H7 (cell line): Measurements from ENCODE around the gene CDH23. TPM values are rescaled to one million over a fixed set of nuclear protein-coding genes. Genes with fewer than 3 reads are reported as not detected.

Experiments used
- DNase-seq: peaks from one replicate; pipeline ENCODE4 v3.0.0; 2012
- H3K27me3 ChIP-seq: 2 replicates; pipeline ENCODE4 v1.6.0; 2011; ENCODE audit warnings: mild to moderate bottlenecking, low read length; ENCODE audit not compliant: control insufficient read depth, insufficient read depth
- H3K36me3 ChIP-seq: replicated peaks from 2 replicates; pipeline ENCODE4 v1.5.1; 2011; ENCODE audit warnings: low read length; ENCODE audit not compliant: control insufficient read depth, insufficient read depth
- H3K4me3 ChIP-seq: 2 replicates; pipeline ENCODE4 v1.5.1; 2011; ENCODE audit warnings: low read depth, mild to moderate bottlenecking, control low read depth, low read length, moderate library complexity; ENCODE audit not compliant: insufficient read depth
- total RNA-seq: library from RNA; depleted of rRNA; stranded (reverse); fragments of >200 nt; shearing (Covaris generic); gene quantifications from 2 replicates; pipeline ENCODE4 v1.2.3, GENCODE V29; 2014

Gene CDH23
- total RNA-seq, 1 experiment from 2014 or later: 4.5 TPM

DNA sequence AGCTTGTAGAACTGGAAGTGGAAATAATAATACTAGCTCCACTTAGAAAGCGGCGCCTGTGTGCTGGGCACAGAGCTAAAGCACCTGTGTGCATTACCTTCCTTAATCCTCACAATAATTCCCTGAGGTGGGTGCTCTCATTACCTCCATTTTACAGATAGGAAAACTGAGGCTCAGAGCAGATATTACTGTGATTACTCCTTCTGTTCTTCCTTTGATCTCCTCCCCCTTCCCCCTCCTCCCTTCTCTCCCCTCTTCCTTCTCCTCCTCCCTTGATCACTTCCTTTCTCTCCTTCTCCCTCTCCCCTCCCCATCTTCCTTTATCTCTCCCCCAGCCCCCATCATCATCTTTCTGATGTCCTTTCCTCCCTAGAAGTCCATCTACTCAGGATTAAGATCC lies 267.9 kb downstream of the CDH23 start:
- DNase-seq: no peak
- H3K36me3 ChIP-seq: no peaks in the 10 kb centered on the region

DNA sequence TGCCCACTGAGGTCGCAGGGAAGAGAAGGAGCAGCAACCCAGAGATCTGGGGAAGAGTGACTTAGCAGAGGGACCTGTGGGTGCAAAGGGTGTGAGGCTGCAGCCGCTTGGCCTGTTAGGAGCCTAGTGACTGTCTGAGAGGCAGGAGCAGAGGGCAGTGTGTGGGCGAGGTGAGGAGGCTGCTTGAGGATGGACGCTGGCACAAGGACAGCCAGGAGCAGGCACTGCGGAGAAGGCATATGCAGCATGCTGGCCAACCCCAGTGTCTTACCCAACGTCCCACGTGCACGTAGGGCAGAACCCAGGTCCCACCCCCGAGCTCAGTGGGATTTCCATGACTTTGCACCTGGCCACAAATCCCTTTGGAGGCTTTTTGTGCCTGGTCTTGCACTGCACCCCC lies 268.7 kb downstream of the CDH23 start:
- no peak overlapping the region for H3K4me3 ChIP-seq
- no peak for DNase-seq
- no peaks in the 10 kb centered on the region for H3K27me3 ChIP-seq
- H3K36me3 ChIP-seq: no peaks in the 10 kb centered on the region

More for the DNA sequence above, 267.9 kb downstream of the CDH23 start:
- no peak overlapping the region for H3K4me3 ChIP-seq
- no peaks in the 10 kb centered on the region for H3K27me3 ChIP-seq

DNA sequence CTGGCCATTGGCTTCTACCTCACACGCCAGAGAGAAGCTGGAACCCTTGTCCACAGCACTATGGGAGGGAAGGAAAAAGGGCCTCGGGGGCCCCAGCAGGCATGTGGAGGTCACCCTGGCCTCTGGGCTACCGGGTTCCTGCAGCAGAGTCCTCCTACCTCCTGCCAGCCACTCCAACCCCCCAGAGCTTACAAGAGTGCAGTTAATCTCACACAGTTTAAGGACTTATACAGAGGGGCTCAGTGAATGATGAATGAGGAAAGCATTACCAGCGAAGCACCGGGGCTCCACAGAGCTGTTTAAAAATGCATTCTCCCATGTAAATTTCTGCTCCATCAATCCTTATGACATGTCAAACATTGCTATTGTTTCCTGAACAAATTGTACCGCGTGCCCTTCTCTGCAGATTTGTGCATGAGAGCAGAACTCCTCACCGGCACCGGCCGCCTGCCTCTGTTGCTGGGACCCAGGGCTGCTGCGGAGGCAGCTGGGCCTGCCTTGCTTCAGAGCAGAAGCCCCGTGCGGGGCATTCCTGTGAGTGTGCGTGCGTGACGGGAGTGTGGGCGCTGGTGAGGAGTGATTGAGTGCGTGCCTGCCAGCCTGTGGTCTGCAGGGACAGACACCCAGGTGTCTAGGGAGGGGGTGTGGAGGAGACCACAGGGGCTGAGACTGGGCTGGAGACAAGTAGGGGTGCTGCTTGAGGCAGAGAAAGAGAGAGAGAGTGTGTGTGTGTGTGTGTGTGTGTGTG lies 270.1 kb downstream of the CDH23 start:
- Histone ChIP-seq H3K27me3 (no peaks in the 10 kb centered on the region), H3K4me3 (no peak overlapping the region), H3K36me3 (no peaks in the 10 kb centered on the region)
- no peak for DNase-seq

DNA sequence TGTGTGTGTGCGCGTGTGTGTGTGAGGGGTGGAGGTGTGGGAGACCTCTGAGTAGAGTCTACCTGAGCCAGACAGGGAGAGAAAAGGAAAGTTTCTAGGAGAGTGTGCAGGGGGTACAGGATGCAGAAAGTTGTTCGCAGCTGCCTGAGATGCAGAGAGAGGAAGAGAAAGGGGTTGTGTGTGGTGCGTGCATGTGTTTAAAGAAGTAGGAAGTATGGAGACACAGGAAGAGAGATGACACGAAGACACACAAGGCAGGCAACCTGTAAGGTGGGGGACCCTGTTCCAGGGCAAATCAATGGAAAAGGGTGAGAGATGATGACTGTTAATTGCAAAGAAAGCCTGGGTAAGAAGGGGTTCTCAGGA lies 270.6 kb downstream of the CDH23 start:
- no peak for DNase-seq
- no peak overlapping the region for H3K4me3 ChIP-seq
- H3K27me3 ChIP-seq: no peaks in the 10 kb centered on the region
- no peaks in the 10 kb centered on the region for H3K36me3 ChIP-seq

DNA sequence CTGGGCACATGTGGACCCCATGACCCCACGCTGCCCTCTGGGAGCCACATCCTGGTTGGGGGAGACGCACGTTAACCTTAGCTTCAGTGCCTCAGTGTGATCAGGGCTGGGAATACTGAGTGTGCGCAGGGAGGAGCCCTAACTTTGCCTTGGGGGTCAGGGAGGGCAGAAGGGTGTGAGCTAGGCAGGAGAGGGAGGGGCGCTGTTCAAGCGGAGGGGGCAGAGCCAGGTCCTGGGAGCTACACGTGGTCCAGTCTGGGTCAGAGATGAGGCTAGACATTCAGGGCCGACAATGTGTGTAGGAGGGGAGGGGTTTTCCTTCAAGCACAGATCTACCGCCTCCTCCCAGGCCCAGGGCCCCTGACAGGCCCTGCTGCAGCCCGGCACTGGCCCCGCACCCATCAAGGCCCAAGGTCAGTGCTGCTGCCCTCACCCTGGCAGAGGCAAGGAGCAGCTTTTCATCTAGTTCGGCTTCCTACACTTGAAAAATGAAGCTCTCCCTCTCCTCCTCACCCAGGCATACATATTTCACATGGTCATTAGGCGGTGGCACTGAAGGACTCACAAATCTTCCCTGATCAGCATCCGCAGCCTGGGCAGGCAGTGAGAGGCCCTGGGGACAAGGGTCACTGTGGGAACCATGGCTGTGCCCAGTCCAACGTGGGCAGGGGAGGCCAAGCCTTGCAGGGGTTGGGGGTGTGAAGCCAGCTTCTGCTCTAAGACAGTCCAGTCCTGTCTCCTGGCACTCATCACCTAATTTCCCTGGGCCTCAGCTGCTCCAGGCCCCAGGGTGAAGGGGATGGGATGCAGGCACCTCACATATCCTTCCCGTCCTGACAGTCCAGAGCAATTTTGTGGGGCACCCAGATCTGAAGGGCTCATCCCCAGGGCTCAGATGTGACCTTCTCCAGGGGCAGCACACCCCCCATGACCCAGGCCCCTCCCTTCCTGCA lies 275.6 kb downstream of the CDH23 start:
- no peak for DNase-seq
- Histone ChIP-seq H3K36me3 (no peaks in the 10 kb centered on the region), H3K27me3 (no peaks in the 10 kb centered on the region), H3K4me3 (no peak overlapping the region)

DNA sequence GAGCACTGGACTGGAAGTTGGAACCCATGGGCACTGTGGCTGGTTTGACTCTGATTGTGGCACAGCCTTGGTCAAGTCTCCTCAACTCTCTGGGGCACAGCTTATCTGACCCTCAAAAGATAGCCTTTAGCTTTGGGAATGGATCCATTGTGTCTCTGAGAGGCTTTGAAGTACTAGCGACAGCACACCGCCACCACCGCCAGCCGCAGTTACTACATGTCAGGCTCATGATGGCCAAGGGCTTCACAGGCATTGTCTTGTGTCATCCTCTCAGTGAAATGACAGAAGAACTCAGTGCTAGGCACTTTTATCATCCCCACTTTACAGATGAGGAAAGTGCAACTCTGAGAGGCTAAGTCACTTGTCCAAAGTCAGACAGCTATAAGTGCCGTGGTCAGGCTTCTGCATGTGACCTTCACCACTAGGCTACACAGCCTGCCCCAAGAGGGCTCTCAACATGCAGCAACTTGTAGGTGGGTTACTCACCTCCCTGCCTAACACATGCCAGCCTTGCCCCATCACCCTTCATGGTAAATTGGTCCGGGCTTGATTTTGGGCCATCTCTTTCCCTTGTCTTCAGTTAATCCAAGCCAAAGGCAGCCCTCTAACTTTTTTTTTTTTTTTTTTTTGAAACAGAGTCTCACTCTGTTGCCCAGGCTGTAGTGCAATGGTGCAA lies 278.7 kb downstream of the CDH23 start:
- Histone ChIP-seq H3K36me3 (no peaks in the 10 kb centered on the region), H3K27me3 (no peaks in the 10 kb centered on the region), H3K4me3 (no peak overlapping the region)
- no peak for DNase-seq

DNA sequence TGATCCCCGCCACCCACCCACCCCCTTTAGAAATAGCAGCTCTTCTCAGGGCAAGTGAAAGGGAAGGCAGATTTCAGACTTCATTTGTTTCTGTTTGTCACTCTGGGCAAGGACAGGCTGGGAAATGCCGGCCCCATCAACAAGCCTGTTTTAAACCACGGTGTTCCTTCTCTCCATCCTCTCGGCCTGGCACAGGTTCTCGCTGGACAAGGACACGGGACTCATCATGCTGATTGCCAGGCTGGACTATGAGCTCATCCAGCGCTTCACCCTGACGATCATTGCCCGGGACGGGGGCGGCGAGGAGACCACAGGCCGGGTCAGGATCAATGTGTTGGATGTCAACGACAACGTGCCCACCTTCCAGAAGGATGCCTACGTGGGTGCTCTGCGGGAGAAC lies 280.5 kb downstream of the CDH23 start:
- DNase-seq: no peak
- no peak overlapping the region for H3K4me3 ChIP-seq
- no peaks in the 10 kb centered on the region for H3K27me3 ChIP-seq
- H3K36me3 ChIP-seq: no peaks in the 10 kb centered on the region

DNA sequence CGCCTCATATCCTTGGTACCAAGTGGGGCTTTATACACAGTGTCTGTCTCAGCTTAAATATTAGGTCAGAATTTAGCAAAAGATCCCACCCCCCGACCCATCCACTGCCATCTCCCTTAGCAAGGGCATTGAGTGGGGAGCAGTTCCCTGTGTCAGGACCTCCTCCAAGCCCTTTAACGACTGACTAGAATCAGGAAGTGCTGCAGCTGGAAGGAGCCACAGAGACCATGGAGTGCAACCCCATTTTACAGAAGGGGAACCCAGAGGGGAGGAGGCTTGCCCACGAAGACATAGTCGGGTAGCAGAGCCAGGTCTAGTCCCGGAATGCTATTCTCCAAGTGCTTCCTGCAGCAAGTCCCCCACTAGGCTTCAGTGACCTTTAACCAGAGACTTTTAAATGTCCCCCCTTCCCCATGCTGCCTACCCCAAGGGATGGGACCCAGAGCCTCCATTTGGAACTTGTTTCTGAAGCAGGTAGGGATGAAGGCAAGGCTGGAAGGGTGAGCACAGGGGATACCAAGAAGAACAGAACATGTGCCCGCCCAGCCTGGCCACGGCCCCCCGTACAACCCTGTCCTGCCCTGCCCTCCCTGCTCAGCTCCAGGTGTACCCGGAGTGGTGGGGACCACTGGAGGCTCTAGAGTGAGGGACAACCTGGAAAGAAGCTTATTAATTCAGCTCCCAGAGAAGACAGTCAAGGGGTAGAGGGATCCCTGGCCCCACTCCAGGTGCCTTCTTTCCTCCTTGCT lies 281.5 kb downstream of the CDH23 start:
- no peaks in the 10 kb centered on the region for H3K27me3 ChIP-seq
- H3K36me3 ChIP-seq: no peaks in the 10 kb centered on the region
- no peak overlapping the region for H3K4me3 ChIP-seq
- no peak for DNase-seq

DNA sequence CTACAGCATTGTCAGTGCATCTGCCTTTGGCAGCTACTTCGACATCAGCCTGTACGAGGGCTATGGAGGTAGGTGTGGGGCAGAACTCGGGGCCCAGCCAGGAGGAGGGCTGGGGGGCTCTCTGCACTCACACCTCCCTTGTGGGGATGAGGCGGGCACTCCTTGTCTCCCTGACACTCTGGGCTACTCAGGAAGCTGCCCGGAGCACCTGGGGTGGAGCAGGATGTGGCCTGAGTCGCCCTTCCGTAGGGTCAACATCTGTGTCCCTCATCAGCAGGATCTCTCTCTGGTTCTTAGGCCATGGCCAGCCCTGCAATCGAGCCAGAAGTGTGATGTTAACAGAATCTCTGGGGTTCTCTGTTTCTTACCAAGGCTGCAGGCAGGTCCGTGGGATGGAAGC lies 282.7 kb downstream of the CDH23 start:
- no peaks in the 10 kb centered on the region for H3K27me3 ChIP-seq
- H3K36me3 ChIP-seq: no peaks in the 10 kb centered on the region
- DNase-seq: no peak
- no peak overlapping the region for H3K4me3 ChIP-seq

DNA sequence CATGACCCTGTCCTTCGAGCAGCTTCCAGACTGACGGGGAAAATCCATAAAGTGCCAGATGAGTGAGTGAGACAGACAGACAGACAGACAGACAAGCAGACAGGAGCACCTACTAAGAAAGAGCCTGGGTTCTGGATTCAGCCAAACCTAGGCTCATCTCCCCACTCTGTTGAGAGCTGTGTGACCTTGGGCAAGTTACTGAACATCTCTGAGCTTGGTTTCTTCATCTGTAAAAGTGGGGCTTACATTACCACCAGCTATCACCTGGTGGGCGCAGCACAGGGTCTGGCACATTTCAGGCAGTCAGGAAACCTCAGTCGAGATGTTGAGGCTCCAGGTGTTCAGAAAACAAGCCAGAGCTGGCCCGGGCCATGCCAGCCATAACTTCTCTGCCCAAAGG lies 285.3 kb downstream of the CDH23 start:
- DNase-seq: no peak
- Histone ChIP-seq H3K36me3 (no peaks in the 10 kb centered on the region), H3K4me3 (no peak overlapping the region), H3K27me3 (no peaks in the 10 kb centered on the region)

DNA sequence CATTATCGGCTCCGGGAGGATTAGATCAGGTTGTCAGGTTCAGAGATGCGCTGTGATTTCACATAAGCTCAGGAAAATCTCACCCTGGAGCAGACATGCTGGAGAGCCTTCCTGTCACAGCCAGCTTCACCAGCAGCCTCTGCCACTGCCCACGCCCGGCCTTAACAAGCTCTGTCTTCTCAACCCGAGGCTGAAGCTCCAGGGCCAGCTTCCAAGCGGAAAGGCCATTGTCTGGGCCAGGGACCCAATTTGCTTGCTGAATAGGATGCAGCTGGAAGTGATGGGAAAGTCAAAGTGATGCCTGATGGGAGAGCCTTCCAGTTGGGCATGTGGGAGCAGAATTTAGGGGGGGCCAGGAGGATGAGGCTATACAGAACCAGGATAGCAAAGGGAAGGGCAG lies 286.6 kb downstream of the CDH23 start:
- DNase-seq: no peak

DNA sequence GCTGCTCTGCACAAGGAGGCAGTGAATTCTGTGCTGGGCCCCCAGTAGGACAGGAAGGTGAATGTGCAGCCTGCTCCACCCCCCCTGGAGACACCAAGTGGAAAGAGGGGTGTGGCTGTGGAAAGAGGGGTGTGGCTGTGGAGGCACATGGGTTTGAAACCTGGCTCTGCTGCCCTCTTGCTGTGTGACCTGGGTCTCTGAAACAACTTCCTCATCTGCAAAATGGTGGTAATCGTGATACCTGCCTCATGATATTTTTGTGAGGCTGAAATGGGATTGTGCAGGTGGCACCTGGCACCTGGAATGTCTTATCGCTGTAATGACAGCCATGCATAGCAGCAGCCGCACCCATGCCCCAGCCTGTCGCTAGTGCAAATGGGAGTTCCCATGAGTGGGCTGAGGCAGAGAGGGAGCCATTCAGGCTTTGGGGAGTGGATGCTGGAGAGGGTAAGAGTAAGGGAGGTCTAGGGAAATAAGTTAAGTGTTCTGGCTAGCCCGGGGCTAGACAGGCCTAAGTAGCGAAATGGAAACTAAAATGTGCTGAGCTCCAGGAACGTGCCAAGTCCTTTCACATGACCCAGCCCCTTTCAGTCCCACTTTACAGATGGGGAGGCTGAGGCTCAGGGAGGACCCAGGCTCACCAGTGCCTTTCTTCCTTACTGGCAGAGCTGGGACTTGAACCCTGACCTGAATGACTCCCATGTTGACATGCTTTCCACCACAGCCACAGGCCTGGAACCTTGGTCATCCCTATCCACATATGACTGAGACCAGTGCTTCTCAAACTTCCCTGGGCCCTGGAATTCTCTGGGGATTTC lies 287.8 kb downstream of the CDH23 start:
- no peaks in the 10 kb centered on the region for H3K27me3 ChIP-seq
- no peaks in the 10 kb centered on the region for H3K36me3 ChIP-seq
- no peak overlapping the region for H3K4me3 ChIP-seq
- DNase-seq: no peak

More for the DNA sequence above, 286.6 kb downstream of the CDH23 start:
- Histone ChIP-seq H3K4me3 (no peak overlapping the region), H3K36me3 (no peaks in the 10 kb centered on the region), H3K27me3 (no peaks in the 10 kb centered on the region)

DNA sequence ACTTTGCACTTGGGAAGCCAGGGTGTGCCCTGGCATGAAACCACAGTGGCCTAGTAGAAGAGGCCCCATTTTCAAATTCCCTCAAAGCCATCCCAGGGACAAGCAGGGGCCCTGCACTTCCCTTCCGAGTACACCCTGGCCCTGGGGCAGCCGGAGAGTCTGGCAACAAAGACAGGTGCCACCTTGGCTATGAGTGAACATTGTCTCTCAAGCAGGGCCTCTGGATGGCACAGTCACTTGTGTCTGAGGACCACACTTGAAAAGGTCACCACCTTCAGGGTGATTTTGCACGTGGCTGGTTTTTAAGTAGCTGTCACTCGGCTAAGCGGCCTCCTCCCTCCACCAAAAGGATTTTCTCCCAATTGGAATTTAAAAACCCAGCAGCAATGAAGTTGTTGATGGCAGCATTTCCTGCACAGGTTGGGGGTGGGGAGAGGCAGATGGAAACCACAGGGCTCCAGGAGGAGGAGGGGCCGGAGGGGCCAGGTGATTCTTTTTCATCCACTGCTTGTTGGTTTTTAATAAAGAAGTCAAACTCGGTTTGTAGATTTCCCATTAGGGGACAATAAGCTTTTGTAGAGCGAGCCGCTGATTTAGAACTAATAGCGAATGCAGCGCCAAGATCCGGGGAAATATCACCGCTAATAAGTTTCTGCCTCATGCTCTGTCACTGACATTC lies 289.0 kb downstream of the CDH23 start:
- no peaks in the 10 kb centered on the region for H3K27me3 ChIP-seq
- no peak for DNase-seq
- H3K4me3 ChIP-seq: no peak overlapping the region
- no peaks in the 10 kb centered on the region for H3K36me3 ChIP-seq
